Adrenal gland (tissue), 5 donors: ENCODE measurements around the gene MTARC2.

Source experiments
- CTCF ChIP-seq, 6 experiments: fragments of 450-650 bp in 4 of 6; fragments of 200-600 bp in 2 of 6; sonication (generic) in 1 of 6; IDR thresholded peaks; 1 replicate in 5 of 6; 2 replicates in 1 of 6; pipeline versions ENCODE4 v1.5.1 to v1.8.0; 2016 to 2021; ENCODE audit warnings: antibody characterized with exemption in 6 of 6, mild to moderate bottlenecking in 2 of 6, moderate library complexity in 1 of 6
- POLR2A ChIP-seq, 2 donors: fragments of 450-650 bp; IDR thresholded peaks; one replicate each; pipeline ENCODE4 v1.6.1; 2017; ENCODE audit warnings: antibody characterized with exemption in 2 of 2, mild to moderate bottlenecking in 2 of 2, moderate library complexity in 1 of 2
- donor health status: DM: no; HTN: no; CAD: no.

- TF ChIP-seq POLR2A (IDR thresholded peaks at IDR 0.05): no peak
- no peak for TF ChIP-seq CTCF (IDR thresholded peaks at IDR 0.05)
Measured at GRCh38 chr1:220809704-220810103, 61.6 kb downstream of the MTARC2 start.
